Activated B cell treated with CpG ODN at 0.5 μM for 24 hours (primary cell): ENCODE data around the gene MAD1L1. TPM values are rescaled to one million over a fixed set of nuclear protein-coding genes. Genes with fewer than 3 reads are reported as not detected.

Source experiments
- ATAC-seq: fragments of 200-7000 bp; cut with Tn5 transposase; one replicate; pipeline ENCODE4 v1.10.0; 2021; ENCODE audit warnings: low read depth, mild to moderate bottlenecking, moderate library complexity
- CTCF ChIA-PET: fragments of 350-600 bp; sonication (Branson Sonifier 250); formaldehyde crosslinking; loops from one replicate; lab custom pipeline; 2021; ENCODE audit warnings: antibody characterized with exemption; lab: Charles Lee
- POLR2A ChIA-PET: fragments of 350-600 bp; sonication (Branson Sonifier 250); formaldehyde crosslinking; loops from one replicate; lab custom pipeline; 2021; ENCODE audit warnings: antibody characterized with exemption; lab: Charles Lee
- DNase-seq: peaks from one replicate; pipeline ENCODE4 v3.0.0; 2022
- H3K27ac Mint-ChIP-seq: one replicate; pipeline ENCODE4 v1.8.0; 2020; ENCODE audit warnings: mixed read lengths
- H3K27me3 Mint-ChIP-seq: one replicate; pipeline ENCODE4 v1.8.0; 2021; ENCODE audit warnings: mixed read lengths
- H3K36me3 Mint-ChIP-seq: one replicate; pipeline ENCODE4 v1.8.0; 2021; ENCODE audit warnings: low read depth, mixed read lengths
- H3K4me1 Mint-ChIP-seq: one replicate; pipeline ENCODE4 v1.8.0; 2021; ENCODE audit warnings: mixed read lengths
- H3K4me3 Mint-ChIP-seq: one replicate; pipeline ENCODE4 v1.8.0; 2020; ENCODE audit warnings: mild to moderate bottlenecking, mixed read lengths
- H3K9me3 Mint-ChIP-seq: one replicate; pipeline ENCODE4 v1.8.0; 2020; ENCODE audit warnings: mixed read lengths
- intact Hi-C: fragments of 100-400 bp; cut with micrococcal nuclease; formaldehyde crosslinking; loops from one replicate; pipeline ENCODE4 v1.15.1; 2024
- total RNA-seq: library from RNA; stranded (reverse); gene quantifications from 2 replicates; pipeline ENCODE4 v1.2.3, GENCODE V29; 2022
- TF ChIP-seq, protein P1 (sequence below): fragments of 200-600 bp; IDR thresholded peaks from one replicate; pipeline ENCODE4 v1.8.0; 2022; ENCODE audit warnings: antibody characterized with exemption, mild to moderate bottlenecking

MAD1L1 gene
- total RNA-seq, 1 donor from 2014 or later, result 54.6 TPM

- Mint-ChIP-seq H3K4me1 (peaks cover 38% of the 10 kb centered on the region), H3K27me3 (no peaks in the 10 kb centered on the region), H3K36me3 (peaks cover 12% of the 10 kb centered on the region), H3K27ac (no peak overlapping the region), H3K4me3 (no peak overlapping the region), H3K9me3 (peaks cover 4% of the 10 kb centered on the region)
- TF ChIP-seq, protein P1, sequence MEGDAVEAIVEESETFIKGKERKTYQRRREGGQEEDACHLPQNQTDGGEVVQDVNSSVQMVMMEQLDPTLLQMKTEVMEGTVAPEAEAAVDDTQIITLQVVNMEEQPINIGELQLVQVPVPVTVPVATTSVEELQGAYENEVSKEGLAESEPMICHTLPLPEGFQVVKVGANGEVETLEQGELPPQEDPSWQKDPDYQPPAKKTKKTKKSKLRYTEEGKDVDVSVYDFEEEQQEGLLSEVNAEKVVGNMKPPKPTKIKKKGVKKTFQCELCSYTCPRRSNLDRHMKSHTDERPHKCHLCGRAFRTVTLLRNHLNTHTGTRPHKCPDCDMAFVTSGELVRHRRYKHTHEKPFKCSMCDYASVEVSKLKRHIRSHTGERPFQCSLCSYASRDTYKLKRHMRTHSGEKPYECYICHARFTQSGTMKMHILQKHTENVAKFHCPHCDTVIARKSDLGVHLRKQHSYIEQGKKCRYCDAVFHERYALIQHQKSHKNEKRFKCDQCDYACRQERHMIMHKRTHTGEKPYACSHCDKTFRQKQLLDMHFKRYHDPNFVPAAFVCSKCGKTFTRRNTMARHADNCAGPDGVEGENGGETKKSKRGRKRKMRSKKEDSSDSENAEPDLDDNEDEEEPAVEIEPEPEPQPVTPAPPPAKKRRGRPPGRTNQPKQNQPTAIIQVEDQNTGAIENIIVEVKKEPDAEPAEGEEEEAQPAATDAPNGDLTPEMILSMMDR, result no peak
- intact Hi-C loops, result no loop called here
- ChIA-PET CTCF (no interaction called here), POLR2A (no interaction called here)
- DNase-seq (no peak), ATAC-seq (no peak)
Measured at GRCh38 chr7:2116989-2117591, 115.7 kb downstream of the MAD1L1 start.

DNA sequence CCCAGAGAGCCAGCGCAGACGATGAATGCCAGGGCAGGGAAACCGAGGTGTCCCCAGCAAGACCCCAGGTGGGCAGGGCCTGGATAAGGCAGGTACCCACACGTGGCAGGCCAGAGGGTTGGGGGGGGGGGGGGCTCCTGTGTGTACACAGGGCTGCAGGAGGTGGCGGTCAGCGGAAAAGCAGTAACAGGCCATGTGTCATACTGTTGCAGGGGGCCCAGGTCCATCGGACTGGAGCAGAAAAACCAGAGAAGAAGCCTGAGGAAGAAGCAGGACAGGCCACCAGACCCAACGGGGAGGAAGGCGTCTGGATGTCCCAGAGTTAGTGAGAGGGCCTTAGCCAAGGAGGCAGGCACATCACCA, 116.3 kb downstream of the MAD1L1 start:
- H3K9me3 Mint-ChIP-seq, result peaks cover 4% of the 10 kb centered on the region
- ATAC-seq (no peak), DNase-seq (no peak)
- H3K4me3 Mint-ChIP-seq, result no peak overlapping the region
- no peaks in the 10 kb centered on the region for H3K27me3 Mint-ChIP-seq
- H3K36me3 Mint-ChIP-seq, result peaks cover 9% of the 10 kb centered on the region
- POLR2A ChIA-PET, result no interaction called here
- H3K4me1 Mint-ChIP-seq, result peaks cover 43% of the 10 kb centered on the region
- CTCF ChIA-PET, result no interaction called here
- intact Hi-C loops, result no loop called here
- TF ChIP-seq, protein P1, result no peak
- H3K27ac Mint-ChIP-seq, result no peak overlapping the region

- CTCF ChIA-PET, result no interaction called here
Measured at GRCh38 chr7:2115760-2116447, 116.8 kb downstream of the MAD1L1 start.

DNA sequence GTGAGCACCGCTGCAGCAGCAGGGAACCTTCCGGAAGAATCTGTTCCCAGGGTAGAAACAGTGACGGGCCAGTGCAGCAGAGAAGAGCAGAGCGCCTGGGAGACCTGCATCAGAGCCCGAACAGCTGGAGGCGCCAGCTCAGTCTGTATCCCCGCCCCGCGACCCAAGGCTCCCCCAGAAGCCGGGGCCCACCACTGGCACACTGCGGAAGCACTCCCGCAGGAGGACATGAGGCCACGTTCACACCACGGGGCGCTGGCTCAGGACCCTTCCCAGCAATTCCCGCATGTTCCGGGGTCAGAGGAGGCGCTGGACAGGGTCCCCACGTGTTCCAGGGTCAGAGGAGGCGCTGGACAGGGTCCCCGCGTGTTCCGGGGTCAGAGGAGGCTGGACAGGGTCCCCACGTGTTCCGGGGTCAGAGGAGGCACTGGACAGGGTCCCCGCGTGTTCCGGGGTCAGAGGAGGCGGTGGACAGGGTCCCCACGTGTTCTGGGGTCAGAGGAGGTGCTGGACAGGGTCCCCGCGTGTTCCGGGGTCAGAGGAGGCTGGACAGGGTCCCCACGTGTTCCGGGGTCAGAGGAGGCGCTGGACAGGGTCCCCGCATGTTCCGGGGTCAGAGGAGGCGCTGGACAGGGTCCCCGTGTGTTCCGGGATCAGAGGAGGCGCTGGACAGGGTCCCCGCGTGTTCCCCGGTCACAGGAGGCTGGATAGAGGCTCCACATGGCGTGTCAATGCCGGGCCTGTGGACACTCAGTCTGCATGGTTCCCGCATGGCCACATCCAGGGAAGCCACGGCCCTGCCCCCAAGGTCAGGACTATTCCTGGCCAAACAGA, 117.6 kb downstream of the MAD1L1 start:
- CTCF ChIA-PET, result no interaction called here
- ATAC-seq (no peak), DNase-seq (no peak)
- H3K27me3 Mint-ChIP-seq, result no peaks in the 10 kb centered on the region
- H3K36me3 Mint-ChIP-seq, result peaks cover 8% of the 10 kb centered on the region
- intact Hi-C loops, result no loop called here
- POLR2A ChIA-PET, result no interaction called here
- peaks cover 4% of the 10 kb centered on the region for H3K9me3 Mint-ChIP-seq
- H3K27ac Mint-ChIP-seq, result no peak overlapping the region
- no peak overlapping the region for H3K4me3 Mint-ChIP-seq
- TF ChIP-seq, protein P1, result no peak
- H3K4me1 Mint-ChIP-seq, result peaks cover 51% of the 10 kb centered on the region

More at GRCh38 chr7:2115760-2116447, 116.8 kb downstream of the MAD1L1 start:
- peaks cover 4% of the 10 kb centered on the region for H3K9me3 Mint-ChIP-seq
- no peak overlapping the region for H3K4me3 Mint-ChIP-seq
- POLR2A ChIA-PET, result no interaction called here
- peaks cover 9% of the 10 kb centered on the region for H3K36me3 Mint-ChIP-seq
- H3K27me3 Mint-ChIP-seq, result no peaks in the 10 kb centered on the region
- no peak for DNase-seq
- ATAC-seq, result no peak
- H3K4me1 Mint-ChIP-seq, result peaks cover 47% of the 10 kb centered on the region
- TF ChIP-seq, protein P1, result no peak
- intact Hi-C loops, result no loop called here
- no peak overlapping the region for H3K27ac Mint-ChIP-seq

DNA sequence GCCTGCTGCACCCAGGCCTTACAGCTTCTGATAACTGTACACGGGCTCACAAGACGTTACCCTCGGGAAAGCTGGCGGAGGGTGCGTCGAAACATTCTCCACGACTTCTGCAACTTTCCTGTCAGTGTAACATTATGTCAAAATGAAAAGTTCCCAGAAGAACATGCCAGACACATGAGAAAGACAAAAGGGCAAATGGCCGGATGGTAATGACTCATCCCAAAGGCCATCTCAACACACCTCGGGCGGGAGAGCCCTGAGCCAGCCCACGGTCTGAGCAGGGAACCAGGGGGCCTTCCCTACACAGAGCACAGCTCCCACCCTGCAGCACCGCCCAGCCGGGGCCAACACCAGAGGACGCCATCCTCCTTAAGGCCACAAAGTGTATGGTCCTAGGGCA, 118.7 kb downstream of the MAD1L1 start:
- CTCF ChIA-PET, result no interaction called here
- intact Hi-C loops, result no loop called here
- Mint-ChIP-seq H3K4me1 (peaks cover 51% of the 10 kb centered on the region), H3K4me3 (no peak overlapping the region), H3K36me3 (peaks cover 7% of the 10 kb centered on the region), H3K9me3 (peaks cover 4% of the 10 kb centered on the region), H3K27me3 (no peaks in the 10 kb centered on the region), H3K27ac (no peak overlapping the region)
- DNase-seq, result no peak
- POLR2A ChIA-PET, result no interaction called here
- TF ChIP-seq, protein P1, result no peak
- no peak for ATAC-seq
